ENCODE measurements around the gene RNF19B. TPM values are rescaled to one million over a fixed set of nuclear protein-coding genes. Genes with fewer than 3 reads are reported as not detected.

RNF19B gene
- total RNA-seq, 2 donors from 2014 or later = 17.8 TPM

- Histone ChIP-seq H3K4me1 (ENCODE audit: control insufficient read depth, insufficient read depth, low read length) (peaks cover 40% of the 10 kb centered on the region), H3K27me3 (ENCODE audit: control insufficient read depth, insufficient read depth, low read length, poor library complexity, severe bottlenecking) (no peaks in the 10 kb centered on the region), H3K4me3 (ENCODE audit: low read length) (peak overlapping the region; percentile 22), H3K9ac (ENCODE audit: extremely low read depth, low read length, poor library complexity, severe bottlenecking) (no peak overlapping the region), H3K9me3 (ENCODE audit: control insufficient read depth, low read length) (no peaks in the 10 kb centered on the region), H3K27ac (ENCODE audit: low read depth, low read length) (no peak overlapping the region), H3K36me3 (ENCODE audit: control insufficient read depth, insufficient read depth, low read length) (peaks cover 20% of the 10 kb centered on the region)
- H3K27ac Mint-ChIP-seq = peak overlapping the region; percentile 10
- no peak for DNase-seq
- 79 to 100% methylated on average over 1 to 2 of the region's 2 CpGs for WGBS, 2 experiments (ENCODE audit: insufficient coverage in 1 of 2, insufficient read length in 1 of 2)
- TF ChIP-seq CTCF (conservative IDR thresholded peaks at IDR 0.05) = no peak
- H3K27me3 Mint-ChIP-seq (ENCODE audit: insufficient read depth) = no peaks in the 10 kb centered on the region
- no peak overlapping the region for H3K4me3 Mint-ChIP-seq
- no peaks in the 10 kb centered on the region for H3K9me3 Mint-ChIP-seq
- H3K4me1 Mint-ChIP-seq = peaks cover 67% of the 10 kb centered on the region
- H3K36me3 Mint-ChIP-seq (ENCODE audit: low read depth) = peaks cover 10% of the 10 kb centered on the region
These were observed 40.7 kb upstream of the RNF19B start for GRCh38 chr1:33005117-33005837.

- no peak for DNase-seq
- 93% methylated on average over 2 of the region's 2 CpGs; no CpG with 5 or more reads in 1 of the 2 experiments for WGBS, 2 experiments (ENCODE audit: insufficient coverage in 1 of 2, insufficient read length in 1 of 2)
- Histone ChIP-seq H3K4me3 (ENCODE audit: low read length) (no peak overlapping the region), H3K9me3 (ENCODE audit: control insufficient read depth, low read length) (no peaks in the 10 kb centered on the region), H3K27me3 (ENCODE audit: control insufficient read depth, insufficient read depth, low read length, poor library complexity, severe bottlenecking) (no peaks in the 10 kb centered on the region), H3K4me1 (ENCODE audit: control insufficient read depth, insufficient read depth, low read length) (peaks cover 40% of the 10 kb centered on the region), H3K9ac (ENCODE audit: extremely low read depth, low read length, poor library complexity, severe bottlenecking) (no peak overlapping the region), H3K36me3 (ENCODE audit: control insufficient read depth, insufficient read depth, low read length) (peaks cover 20% of the 10 kb centered on the region), H3K27ac (ENCODE audit: low read depth, low read length) (no peak overlapping the region)
- Mint-ChIP-seq H3K27ac (no peak overlapping the region), H3K27me3 (ENCODE audit: insufficient read depth) (no peaks in the 10 kb centered on the region), H3K36me3 (ENCODE audit: low read depth) (peaks cover 10% of the 10 kb centered on the region), H3K4me1 (peaks cover 61% of the 10 kb centered on the region), H3K4me3 (no peak overlapping the region), H3K9me3 (no peaks in the 10 kb centered on the region)
- no peak for TF ChIP-seq CTCF (conservative IDR thresholded peaks at IDR 0.05)
These were observed 40.0 kb upstream of the RNF19B start for GRCh38 chr1:33004613-33005012.

- Histone ChIP-seq H3K4me1 (ENCODE audit: control insufficient read depth, insufficient read depth, low read length) (peaks cover 31% of the 10 kb centered on the region), H3K9me3 (ENCODE audit: control insufficient read depth, low read length) (no peaks in the 10 kb centered on the region), H3K36me3 (ENCODE audit: control insufficient read depth, insufficient read depth, low read length) (peaks cover 20% of the 10 kb centered on the region), H3K27me3 (ENCODE audit: control insufficient read depth, insufficient read depth, low read length, poor library complexity, severe bottlenecking) (no peaks in the 10 kb centered on the region), H3K4me3 (ENCODE audit: low read length) (no peak overlapping the region), H3K9ac (ENCODE audit: extremely low read depth, low read length, poor library complexity, severe bottlenecking) (no peak overlapping the region), H3K27ac (ENCODE audit: low read depth, low read length) (no peak overlapping the region)
- Mint-ChIP-seq H3K4me3 (no peak overlapping the region), H3K36me3 (ENCODE audit: low read depth) (peaks cover 8% of the 10 kb centered on the region), H3K27ac (no peak overlapping the region), H3K4me1 (peaks cover 52% of the 10 kb centered on the region), H3K9me3 (no peaks in the 10 kb centered on the region), H3K27me3 (ENCODE audit: insufficient read depth) (no peaks in the 10 kb centered on the region)
- no peak for TF ChIP-seq CTCF (conservative IDR thresholded peaks at IDR 0.05)
- DNase-seq = no peak
- 85 to 93% methylated on average over 1 to 4 of the region's 4 CpGs for whole genome bisulfite sequencing, 2 experiments (ENCODE audit: insufficient coverage in 1 of 2, insufficient read length in 1 of 2)
These were observed 39.0 kb upstream of the RNF19B start for GRCh38 chr1:33003657-33004056.
